Suprapubic skin (tissue), 4 donors: Measurements from ENCODE around the gene NTMT1.

Experiments used
- EP300 ChIP-seq: sonication (generic); formaldehyde crosslinking; IDR thresholded peaks from one replicate; pipeline ENCODE4 v1.6.1; 2017; ENCODE audit warnings: antibody characterized with exemption
- POLR2AphosphoS5 ChIP-seq, 3 donors: sonication (generic); formaldehyde crosslinking; IDR thresholded peaks; one replicate each; pipeline ENCODE4 v1.6.1; 2017; ENCODE audit warnings: antibody characterized with exemption in 3 of 3
- TF ChIP-seq, protein P1 (sequence below), 2 donors: fragments of 200-600 bp in 1 of 2; fragments of 450-650 bp in 1 of 2; sonication (generic) in 1 of 2; IDR thresholded peaks; one replicate each; pipeline ENCODE4 v1.5.1; 2016 to 2019; ENCODE audit warnings: antibody characterized with exemption in 2 of 2, mild to moderate bottlenecking in 1 of 2, moderate library complexity in 1 of 2

DNA sequence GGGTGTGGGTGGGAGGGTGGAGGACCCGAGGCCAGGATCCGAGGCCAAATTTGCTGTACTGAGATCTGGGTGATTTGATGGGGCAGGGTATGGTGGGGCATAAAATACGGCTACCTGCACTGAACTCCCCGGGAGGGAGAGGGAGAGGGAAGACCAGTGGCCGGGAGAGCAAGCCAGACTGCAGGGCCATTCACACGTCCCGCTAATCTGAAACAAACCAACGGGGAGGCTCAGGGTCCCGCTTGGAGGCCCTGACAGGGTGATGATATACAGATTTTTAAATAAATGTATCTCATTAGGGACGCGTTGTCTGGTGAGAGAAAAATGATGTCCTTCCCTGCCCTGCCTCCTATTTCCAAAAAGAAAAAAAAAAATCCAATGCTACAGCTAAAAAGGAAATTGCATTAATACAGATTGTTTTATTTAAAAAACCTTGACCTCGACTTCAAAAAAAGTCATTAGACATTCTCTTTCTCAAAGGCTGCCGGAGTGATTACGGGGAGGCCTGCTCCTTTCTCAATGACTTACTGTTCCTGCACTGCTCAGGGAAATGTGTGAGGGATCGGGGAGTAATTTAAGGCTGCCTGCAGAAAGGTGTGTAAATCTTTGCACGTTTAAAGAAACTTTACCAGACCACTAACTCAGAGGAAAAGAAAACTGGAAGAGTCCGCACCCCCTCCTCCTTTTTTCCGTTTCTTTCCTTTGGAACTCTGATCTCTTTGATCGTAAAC, 28.0 kb downstream of the NTMT1 start:
- no peak for TF ChIP-seq POLR2AphosphoS5 (IDR thresholded peaks at IDR 0.05)
- TF ChIP-seq, protein P1, sequence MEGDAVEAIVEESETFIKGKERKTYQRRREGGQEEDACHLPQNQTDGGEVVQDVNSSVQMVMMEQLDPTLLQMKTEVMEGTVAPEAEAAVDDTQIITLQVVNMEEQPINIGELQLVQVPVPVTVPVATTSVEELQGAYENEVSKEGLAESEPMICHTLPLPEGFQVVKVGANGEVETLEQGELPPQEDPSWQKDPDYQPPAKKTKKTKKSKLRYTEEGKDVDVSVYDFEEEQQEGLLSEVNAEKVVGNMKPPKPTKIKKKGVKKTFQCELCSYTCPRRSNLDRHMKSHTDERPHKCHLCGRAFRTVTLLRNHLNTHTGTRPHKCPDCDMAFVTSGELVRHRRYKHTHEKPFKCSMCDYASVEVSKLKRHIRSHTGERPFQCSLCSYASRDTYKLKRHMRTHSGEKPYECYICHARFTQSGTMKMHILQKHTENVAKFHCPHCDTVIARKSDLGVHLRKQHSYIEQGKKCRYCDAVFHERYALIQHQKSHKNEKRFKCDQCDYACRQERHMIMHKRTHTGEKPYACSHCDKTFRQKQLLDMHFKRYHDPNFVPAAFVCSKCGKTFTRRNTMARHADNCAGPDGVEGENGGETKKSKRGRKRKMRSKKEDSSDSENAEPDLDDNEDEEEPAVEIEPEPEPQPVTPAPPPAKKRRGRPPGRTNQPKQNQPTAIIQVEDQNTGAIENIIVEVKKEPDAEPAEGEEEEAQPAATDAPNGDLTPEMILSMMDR (IDR thresholded peaks at IDR 0.05): no peak
- no peak for TF ChIP-seq EP300
